GM19043 (cell line): ENCODE data around the gene CYP4F3.
"Not testable (repeated sequence)": the region's sequence is repeated elsewhere in the genome, so short reads cannot be mapped to it uniquely, and the experiment has no call there.

Source experiments
- ATAC-seq: cut with Tn5 transposase; IDR thresholded peaks from one replicate; pipeline ENCODE4 v1.9.1; 2021; ENCODE audit warnings: low read depth; ENCODE audit not compliant: unreplicated experiment

The CYP4F3 gene

DNA sequence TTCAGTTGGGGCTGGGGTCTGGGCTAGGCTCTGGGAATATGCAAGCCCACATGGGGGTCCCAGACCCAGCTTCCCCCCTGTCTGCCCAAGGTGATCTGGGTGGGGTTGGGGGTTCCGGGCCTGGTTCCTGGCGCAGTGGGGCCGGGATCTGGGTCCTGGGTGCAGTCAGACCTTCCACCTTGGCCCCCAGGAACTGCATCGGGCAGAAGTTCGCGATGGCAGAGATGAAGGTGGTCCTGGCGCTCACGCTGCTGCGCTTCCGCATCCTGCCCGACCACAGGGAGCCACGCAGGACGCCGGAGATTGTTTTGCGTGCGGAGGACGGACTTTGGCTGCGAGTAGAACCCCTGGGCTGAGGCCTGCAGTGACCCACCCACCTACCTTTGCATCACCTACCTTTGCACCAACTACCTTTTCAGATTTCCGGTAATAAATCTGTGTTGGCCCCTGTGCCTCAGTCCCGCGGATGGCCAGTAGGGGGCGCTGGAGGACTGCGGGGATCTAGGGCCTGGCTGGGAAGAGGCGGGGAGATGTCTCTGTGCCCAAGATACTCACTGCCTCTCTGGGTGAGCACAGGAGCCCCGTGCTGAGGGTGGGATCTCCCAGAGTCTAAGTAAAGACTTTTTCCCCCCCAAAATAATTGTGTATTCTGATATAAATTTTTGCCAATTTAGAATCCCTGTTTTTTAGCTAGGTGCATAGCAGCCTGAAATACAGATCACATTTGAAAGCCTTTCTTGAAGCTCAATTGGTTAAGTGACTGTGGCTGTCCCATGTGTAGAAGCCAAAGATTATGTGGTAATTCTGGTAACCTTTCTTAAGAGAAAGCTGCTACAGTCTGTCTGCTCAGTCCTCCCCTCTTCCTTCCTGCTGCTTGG lies 11.5 kb upstream of the CYP4F3 start:
- ATAC-seq = no peak

DNA sequence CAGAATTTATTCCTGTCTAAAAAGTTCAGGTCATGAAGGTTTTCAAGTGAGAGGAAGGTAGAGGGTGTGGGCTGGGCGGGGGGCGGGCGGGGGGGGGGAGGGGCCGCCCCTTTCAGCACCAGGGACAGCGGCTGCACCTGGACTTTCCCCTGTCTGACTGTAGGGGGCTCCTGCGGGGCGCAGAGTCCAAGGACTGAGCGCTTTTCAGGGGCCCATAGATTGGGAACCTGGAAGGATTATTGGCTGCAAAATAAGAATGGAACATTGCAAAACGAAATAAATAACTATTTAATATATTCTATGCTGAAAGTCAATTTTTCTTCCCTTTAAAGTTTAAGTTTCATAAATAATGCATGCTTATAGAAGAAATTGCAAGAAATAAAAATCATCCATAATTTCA lies 8.9 kb upstream of the CYP4F3 start:
- no peak for ATAC-seq

DNA sequence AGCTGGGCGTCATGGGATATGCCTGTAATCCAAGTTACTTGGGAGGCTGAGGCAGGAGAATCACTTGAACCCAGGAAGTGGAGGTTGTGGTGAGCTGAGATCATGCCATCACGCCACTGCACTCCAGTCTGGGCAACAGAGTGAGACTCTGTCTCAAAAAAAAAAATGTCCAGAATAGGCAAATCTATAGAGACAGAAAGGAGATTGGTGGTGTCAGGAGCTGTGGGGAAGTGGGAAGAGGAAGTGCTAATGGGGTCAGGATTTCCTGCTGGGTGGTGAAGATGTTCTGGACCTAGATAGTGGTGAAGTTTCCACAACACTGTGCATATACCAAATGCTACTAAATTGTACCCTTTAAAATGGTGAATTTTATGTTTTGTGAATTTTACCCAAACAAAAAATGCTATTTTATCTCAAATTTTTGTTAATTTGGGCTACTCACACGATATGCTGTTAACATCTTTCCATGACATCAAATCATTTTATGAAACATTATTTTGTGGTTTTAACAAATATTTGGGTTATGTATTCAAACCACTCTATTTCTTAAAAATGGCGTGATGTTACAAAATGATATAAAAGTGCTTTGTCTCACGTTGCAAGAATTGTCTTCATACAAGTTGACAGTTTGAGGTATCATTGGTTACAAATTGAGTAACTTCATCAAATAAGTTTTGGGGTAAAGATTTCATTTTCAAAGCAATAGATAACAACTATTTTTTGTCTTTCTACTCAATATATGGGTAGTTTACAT lies 7.4 kb upstream of the CYP4F3 start:
- ATAC-seq = no peak

DNA sequence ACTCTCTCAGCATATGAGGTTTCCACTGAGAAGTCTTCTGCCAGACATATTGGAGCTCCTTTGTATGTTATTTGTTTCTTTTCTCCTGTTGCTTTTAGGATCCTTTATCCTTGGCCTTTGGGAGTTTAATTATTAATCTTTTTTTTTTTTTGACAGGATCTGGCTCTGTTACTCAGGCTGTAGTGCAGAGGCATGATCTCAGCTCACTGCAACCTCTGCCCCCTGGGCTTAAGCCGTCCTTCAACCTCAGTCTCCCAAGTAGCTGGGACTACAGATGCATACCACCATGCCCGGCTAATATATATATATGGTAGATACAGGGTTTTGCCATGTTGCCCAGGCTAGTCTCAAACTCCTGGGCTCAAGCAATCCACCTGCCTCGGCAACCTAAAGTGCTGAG lies 6.6 kb upstream of the CYP4F3 start:
- ATAC-seq = no peak

DNA sequence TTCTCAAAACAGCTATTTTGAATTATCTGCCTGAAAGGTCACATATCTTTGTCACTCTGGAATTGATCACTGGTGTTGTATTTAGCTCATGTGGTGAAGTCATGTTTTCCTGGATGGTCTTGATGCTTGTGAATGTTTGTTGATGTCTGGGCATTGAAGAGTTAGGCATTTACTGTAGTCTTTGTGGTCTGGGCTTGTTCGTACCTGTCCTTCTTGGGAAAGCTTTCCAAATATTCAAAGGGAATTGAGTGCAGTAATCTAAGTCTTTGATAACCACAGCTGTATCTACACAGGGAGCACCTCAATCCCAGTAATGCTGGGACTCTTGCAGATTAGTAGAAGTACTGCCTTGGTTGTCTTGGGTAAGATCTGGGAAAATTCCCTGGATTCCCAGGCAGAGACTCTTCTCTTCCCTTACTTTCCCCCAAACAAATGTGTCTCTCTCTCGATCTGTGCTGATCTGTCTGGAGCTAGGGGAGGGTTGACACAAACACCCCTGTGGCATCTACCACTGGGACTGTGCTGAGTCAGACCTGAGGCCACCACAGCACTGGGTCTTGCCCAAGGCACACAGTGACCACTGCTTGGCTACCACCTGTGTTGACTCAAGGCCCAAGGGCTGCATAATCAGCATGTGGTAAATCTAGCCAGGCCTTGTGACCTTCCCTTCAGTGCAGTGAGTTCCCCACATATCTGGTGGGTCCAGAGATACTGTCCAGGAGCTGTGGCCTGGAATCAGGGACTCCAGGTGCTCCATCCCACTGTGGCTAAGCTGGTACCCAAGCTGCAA lies 5.5 kb upstream of the CYP4F3 start:
- no peak for ATAC-seq

DNA sequence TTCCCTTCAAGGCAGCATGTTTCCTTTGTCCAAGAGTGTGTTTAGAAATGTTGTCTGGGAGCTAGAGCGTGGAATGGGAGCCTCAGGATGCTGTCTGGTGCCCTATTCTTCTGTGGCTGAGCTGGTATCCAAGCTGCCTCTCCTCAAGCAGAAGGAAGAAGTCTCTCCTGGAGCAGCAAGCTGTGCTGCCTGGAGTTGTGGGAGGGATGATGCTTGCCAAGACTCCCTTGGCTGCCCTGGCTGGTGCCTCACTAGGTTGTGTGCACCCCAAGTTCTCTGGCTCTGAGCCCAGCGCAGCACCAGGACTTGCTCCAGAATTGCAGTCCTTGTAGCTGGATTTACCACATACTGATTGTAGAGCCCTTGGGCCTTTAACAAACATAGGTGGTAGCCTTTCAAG lies 4.7 kb upstream of the CYP4F3 start:
- ATAC-seq = no peak

DNA sequence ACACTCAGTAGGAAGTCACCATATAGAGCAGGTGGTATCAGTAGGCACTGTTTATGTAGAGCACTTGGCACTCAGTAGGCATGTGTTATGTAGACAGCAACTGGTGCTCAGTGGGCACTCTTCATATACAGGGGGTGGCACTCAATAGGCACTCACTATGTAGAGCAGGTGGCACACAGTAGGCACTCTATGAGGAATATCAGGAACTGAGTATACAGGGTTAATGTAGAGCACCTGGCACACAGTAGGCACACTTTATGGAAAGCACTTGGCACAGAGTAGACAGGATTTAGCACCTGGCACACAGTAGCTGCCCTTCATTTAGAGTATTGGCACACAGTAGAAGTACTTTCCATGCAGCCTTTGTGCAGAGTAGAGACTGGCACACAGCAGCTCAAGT lies 1.1 kb upstream of the CYP4F3 start:
- ATAC-seq = no peak

DNA sequence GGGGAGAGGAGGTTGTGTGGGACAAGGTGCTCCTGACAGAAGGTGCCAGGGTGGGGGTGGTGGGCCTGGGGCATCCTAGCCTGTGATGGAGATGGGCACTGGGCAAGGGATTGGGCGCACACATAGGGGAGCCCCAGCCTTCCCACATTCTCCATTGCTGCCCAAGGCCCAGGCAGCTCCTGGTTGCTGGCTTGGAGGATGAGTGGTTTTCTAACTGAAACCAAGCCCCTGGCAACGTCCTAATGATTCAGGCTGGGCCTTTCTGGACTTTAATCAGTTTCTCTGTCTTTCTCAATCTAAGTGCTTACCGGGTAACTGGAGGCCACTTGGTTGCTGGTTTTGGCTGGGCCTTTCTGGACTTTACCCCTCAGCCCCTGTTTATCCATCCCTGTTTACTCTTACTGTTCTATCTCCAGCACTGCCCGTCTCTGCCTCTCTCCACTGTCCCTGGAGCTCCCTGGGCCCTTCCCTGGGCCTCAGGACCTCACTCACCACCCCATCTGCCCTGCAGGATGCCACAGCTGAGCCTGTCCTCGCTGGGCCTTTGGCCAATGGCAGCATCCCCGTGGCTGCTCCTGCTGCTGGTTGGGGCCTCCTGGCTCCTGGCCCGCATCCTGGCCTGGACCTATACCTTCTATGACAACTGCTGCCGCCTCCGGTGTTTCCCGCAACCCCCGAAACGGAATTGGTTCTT lies 354 bp downstream of the CYP4F3 start:
- ATAC-seq = no peak

DNA sequence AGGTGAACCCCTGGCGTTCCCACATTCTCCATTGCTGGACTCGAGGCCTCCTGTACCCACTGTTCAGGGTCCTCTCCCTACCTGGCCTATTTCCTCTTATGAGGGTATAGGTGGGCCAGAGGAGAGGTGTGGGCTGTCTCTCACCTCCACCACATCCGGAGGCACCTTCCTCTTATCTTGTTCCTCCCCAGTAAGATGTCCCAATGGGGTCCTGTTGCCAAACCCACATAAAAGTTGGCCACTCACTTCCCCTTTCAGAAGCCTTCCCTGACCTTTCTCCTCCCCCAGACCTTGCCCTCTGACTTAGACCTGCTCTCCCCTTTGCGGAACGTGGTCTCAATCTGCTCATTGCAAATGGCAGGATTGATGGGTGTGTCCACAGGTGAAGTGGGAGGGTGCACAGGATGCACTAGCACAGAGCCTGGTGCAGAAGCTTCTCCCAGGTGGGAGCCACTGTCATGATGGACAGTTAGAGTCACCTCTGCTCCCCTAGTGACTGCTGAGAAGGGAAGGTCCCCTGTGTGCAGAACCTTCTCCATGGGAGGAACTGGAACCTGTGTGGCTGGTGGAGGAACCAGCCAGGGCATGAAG lies 1.3 kb downstream of the CYP4F3 start:
- no peak for ATAC-seq

DNA sequence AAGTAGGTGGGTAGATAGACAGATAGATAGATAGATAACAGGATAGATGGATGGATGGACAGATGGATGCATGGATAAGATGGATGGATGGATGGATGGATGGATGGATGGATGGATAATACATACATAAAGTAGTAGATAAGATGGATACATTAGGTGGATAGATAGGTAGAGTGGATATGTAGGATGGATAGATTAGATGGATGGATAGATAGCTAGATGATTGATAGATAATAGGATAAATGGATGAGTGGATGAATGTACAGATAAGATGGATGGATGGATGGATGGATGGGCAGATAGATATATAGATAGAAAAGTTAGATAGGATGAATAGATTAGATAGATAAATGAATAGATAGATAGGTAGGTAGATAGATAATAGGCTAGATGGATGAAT lies 2.1 kb downstream of the CYP4F3 start:
- no peak for ATAC-seq

DNA sequence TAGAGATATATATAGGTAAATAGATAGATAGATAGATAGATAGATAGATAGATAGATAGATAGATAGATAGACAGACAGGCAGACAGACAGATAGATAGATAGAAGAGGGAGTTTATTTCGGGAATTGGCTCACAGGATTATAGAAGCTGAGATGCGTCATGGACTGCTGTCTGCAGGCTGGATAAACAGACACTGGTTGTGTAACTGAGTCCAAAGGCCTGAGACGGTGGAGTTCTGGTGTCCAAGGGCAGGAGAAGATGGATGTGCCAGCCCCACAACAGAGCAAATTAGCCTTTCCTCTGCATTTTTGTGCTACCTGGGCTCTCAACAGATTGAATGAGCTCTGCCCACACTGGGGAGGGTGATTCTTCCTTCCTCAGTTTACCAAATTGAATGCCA lies 2.7 kb downstream of the CYP4F3 start:
- no peak for ATAC-seq

DNA sequence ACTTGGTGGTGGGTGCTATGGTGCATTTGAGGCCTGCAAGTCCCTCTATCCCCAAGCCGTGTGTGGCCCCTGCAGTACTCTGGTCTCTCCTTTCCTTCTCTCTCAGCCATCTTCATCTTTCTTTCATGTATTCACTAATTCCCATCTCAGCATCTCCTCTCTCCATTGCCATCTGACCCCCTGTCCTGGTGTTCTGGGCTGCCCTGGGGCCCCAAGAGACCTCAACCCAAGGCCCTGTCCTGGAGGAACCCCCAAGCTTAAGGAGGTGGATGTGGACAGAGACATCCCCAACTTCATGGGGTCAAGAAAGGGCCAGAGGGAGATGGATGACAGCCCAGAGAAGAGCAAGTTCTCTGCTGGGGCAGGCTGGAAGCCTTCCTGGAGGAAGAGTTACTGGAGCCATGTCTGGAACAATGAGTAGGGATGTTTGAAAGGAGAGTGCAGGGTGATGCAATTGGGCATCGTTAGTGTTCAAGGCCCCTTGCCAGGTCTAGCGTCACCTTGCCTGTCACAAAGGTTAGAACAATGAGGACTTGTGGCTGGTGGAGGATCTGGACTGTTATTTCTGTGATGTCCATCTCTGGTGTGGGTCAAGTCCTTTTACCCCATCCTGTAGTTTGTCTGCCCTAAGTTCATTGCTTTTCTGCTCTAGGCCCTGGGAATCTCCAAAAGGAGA lies 3.5 kb downstream of the CYP4F3 start:
- ATAC-seq = no peak

DNA sequence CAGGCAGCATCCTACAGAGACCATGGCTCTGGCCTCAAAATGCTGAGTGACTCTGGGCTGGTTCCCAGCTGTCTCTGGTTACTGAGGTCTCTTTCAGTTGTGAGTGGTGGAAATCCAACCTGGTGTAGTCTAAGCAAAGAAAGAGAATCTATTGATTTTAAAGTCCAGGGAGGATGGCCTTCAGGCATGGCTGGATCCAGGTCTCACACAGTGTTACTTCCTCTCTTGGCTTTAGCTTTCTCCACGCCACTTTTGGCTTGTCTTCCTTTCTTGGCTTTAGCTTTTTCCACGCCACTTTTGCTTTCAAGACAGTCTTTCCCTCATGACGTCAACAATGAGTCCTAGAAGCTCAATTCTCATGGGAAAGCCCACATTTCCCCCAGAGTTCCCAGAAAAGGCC lies 4.1 kb downstream of the CYP4F3 start:
- no peak for ATAC-seq

DNA sequence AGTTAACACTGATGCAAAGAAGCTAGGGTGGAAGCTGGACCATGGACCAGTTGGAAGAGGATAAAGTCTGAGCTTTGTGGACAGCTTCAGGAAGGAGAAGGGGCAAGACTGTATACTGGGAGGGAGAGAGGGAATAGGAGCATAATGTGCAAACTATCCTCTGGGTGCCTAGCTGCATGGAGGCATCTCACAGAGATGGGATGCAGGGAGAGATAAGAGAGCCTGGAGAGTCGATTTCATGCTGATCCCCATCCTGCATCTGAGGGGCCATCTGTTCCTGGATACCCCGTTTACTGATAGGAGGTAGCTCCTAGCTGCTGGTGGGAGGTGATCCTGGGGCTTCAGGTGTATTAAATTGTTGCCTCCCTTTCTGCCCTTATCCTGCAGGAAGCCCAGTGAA lies 8.8 kb downstream of the CYP4F3 start:
- no peak for ATAC-seq

DNA sequence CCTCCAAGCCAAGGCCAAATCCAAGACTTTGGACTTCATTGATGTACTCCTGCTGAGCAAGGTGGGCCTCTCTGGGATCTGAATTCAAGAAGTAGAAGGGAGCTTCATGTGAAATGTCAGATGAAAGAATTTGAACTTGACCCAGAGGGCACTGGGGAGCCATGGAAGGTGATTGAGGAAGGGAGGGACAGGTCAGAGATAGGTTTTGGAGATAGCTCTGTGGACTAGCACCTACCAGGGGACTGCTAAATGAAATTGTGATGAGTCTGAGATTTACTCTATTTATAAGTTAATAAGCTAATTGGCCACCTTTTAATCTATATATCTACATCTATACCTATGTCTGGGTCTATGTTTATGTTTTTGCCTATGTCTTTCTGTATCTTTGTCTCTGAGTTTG lies 9.4 kb downstream of the CYP4F3 start:
- not testable (repeated sequence) for ATAC-seq

DNA sequence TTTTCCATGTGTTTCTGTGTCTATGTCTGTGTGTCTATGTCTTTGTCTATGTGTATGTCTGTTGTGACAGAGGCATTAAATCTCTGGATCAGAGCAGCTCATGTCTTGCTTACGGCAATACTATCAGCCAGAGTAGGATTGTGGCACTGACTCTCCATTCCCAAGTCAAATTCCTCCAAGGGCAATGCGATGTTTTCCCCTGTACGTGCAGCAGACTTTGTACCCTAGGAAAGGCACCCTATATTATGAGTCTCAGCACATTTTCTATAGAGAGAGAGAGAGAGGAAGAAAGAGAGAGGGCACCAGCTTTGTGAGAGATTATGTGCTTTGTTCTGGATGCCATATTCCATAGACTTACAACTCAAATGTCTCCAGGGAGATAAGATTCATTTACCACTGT lies 11.1 kb downstream of the CYP4F3 start:
- ATAC-seq = no peak

DNA sequence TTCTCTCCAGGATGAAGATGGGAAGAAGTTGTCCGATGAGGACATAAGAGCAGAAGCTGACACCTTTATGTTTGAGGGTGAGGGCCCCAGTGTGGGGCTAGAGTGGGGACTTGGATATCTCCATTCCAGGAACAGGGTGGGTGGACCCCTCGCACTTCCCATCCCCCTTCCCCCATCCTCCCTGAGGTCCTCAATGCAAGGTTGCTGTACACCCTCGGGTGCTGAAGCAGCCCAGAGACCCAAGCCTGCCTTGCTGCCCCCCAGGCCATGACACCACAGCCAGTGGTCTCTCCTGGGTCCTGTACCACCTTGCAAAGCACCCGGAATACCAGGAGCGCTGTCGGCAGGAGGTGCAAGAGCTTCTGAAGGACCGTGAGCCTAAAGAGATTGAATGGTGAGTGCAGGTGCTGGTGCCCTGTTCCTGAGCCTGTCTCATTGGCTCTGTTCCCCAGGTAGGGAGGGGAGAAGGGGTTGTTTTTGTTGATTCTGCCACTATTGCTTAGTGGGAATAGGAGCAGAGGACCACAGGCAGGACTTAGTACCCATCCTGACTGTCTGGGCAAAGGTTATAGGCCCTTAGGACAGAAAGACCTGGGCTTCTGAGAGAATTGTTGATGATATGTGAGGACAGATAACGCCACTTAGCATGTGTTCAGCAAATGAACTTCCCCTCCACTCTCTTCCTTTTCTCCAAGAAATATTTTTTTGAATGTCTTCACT lies 12.0 kb downstream of the CYP4F3 start:
- ATAC-seq = no peak

DNA sequence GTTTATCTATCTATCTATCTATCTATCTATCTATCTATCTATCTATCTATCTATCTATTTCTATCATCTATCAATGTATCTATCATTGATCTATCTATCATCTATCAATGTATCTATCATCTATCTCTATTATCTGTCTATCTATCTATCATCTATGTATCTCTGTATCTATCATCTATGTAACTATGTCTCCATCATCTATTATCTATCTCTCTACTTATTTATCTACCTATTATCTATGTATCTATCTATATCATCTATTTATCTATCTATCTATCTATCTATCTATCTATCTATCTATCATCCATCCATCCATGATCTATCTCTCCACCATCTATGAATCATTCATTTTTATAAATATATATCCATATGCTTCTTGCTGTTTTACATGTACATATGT lies 15.8 kb downstream of the CYP4F3 start:
- ATAC-seq = no peak

DNA sequence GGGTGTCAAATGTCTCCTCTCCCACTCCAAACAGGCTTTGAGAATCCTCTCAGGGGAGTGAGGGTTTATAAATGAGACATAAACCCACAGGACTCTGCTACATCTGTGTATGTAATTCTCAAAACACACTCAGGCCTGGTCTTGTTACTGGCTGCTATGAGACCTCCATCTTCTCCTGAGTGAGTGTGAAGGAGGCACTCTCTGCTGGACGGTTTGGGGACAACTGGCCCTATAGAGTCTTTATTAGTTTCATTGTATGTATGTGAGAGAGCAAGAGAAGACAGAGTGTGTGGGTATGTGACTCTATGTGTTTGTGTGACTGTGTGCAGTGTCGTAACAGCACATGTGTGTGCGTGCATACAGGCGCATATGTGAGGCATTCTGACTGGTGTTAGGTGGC lies 22.6 kb downstream of the CYP4F3 start:
- no peak for ATAC-seq
